ENCODE measurements around the gene GADD45A.
"Not testable (repeated sequence)": the region's sequence is repeated elsewhere in the genome, so short reads cannot be mapped to it uniquely, and the experiment has no call there.

The GADD45A gene

DNA sequence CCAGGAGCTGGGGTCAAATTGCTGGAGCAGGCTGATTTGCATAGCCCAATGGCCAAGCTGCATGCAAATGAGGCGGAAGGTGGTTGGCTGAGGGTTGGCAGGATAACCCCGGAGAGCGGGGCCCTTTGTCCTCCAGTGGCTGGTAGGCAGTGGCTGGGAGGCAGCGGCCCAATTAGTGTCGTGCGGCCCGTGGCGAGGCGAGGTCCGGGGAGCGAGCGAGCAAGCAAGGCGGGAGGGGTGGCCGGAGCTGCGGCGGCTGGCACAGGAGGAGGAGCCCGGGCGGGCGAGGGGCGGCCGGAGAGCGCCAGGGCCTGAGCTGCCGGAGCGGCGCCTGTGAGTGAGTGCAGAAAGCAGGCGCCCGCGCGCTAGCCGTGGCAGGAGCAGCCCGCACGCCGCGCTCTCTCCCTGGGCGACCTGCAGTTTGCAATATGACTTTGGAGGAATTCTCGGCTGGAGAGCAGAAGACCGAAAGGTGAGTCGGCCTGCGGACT, at the start of gene GADD45A:
TSS of gene GADD45A (plus strand) at position 135 of the 491 bp plus-strand sequence. CDS start at position 429, 294 bp downstream.
- peak; percentile 99 for DNase-seq

GRCh38 chr1:67636146-67636545, 48.9 kb upstream of the GADD45A start:
- DNase-seq: no peak

DNA sequence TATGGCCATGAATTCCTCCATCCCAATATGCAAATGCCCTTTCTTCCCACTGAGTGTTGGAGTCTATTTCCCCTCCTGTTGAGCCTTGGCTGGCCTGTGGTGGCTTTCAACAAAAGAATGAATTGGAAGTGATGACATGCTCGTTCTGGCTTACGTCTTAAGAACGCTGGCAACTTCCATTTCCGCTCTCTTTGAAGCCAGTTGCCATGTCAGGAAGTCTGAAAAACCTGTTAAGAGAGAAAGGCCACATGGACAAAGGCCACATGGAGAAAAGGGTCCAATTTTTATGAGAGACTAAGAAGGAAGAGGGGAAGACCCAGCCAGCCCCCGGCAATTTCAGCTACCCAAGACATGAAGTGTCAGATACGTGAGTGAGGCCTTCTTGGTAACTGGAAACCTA, 45.6 kb upstream of the GADD45A start:
- DNase-seq: no peak

DNA sequence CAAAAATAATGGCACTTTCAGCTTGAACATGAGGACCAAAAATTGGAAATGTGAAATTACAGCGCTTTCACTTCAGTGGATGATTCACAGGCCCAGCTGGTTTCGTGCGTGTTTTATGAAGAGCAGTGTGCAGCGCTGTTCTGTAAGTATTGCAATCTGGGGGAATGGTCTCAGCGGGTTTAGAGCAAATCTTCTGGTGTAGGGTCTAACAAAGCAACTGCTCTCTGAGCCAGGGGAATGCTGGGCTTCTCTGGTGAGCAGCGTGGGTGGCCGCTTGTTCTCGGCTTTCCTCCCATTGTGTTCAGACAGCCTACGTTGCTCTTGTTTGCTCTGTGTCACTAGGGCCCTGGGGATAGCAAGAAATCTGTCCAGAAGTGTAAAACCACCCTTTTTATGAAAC, 42.4 kb upstream of the GADD45A start:
- no peak for DNase-seq

- no peak for DNase-seq
Observed at GRCh38 chr1:67644566-67644965, 40.4 kb upstream of the GADD45A start.

DNA sequence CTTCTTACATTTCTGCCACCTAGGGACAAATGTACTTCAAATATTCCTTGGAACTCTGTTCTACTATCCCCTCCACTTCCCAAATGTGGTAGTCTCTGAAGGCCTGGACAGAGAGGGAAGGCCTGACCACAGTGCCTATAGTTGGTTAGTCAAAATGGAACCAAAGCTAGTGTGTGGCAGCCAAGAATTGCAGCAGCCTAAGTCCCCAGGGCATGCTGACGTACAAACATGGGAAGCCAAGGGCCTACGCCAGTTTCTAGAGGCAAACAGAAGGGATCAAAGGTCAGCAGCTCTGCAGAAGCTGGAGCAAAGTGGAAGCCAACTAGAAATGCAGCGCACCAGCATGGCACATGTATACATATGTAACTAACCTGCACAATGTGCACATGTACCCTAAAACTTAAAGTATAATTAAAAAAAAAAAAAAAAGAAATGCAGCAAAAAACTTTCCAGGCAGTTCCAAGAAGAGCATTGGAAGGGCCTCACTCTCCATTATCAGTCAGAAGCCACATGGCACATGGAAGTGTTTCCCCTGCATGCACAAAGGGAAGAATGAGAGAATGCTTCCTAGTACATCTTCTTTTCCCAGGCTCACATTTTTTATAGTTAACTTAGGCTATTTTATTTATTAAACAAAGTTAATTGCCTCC, 39.4 kb upstream of the GADD45A start:
- DNase-seq: no peak

- DNase-seq: no peak
Observed at GRCh38 chr1:67646145-67647035, 38.6 kb upstream of the GADD45A start.

DNA sequence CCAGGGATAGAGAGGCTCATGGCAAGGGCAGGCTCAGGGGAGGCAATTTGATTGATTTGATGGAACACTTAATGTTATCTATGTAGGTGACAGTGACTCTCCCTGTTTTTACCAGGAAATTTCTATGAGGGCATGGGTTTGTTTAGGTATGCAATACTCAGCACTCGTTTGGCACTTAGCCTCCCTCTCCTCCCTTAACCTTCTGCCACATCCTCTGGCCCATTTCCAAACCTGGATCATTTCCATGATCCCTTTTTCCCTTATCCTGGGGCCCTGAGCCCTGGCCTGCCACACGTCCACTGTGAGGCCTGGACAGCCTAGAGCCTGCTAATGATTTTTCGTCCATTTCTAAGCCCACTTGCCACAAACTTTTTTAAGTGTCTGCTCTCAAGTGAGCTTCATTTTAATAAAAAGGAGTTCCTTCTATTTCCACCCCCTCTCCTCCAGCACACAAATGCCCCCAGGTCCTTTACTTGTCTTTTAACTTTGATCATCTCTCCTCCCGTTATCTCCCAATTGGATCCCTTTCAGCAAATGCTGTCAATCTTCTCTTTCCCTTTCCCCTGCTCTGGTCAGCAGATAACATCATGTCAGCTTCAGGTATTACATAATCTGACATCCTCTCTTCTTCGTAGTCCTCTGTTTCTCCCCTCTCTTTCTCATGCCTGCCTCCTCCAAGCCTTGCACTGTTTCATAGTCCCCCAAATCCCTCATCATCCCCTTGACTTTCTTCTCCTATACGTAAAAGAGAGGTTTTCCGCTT, 37.8 kb upstream of the GADD45A start:
- no peak for DNase-seq

DNA sequence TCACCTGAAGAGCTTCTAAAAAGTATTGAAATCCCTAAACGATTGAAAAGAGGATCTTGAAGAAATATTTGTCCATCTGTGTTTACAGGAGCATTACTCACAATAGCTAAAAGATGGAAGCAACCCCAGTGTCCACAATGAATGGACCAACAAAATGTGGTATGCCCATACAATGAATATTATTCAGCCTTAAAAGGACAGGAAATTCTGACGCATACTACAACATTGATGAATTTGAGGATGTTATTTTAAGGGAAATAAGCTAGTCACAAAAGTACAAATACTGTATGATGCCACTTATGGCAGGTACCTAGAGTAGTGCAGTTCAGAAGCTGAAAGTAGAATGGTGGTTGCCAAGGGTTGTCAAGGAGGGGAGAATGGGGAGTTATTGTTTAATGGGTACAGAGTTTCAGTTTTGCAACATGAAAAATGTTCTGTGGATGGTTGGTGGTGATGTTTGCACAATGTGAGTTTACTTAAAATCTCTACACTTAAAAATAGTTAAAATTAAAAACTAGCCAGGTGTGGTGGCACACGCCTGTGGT, 37.1 kb upstream of the GADD45A start:
- no peak for DNase-seq

GRCh38 chr1:67648582-67649326, 36.2 kb upstream of the GADD45A start:
- DNase-seq: no peak

GRCh38 chr1:67650061-67650460, 34.9 kb upstream of the GADD45A start:
- no peak for DNase-seq

DNA sequence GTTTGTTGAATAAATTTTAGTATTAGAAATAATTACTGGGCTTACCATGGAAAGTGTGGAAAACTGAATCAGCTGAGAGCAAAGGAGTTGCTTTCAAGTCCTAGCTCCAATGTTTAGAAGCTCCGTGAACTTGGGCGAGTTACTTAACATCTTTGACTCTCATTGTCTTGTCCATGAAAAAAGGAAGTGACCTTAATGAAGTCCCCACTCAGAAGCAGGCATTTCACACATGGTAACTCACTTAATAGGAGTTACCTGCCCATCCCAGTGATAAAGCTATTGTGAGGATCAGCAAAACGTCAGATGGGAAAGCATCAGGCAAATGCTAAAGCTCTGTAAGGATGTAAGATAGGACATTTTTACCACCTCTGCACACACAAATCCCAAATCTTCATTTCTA, 34.0 kb upstream of the GADD45A start:
- no peak for DNase-seq

GRCh38 chr1:67652800-67653199, 32.2 kb upstream of the GADD45A start:
- peak; percentile 90 for DNase-seq

GRCh38 chr1:67653304-67653703, 31.7 kb upstream of the GADD45A start:
- no peak for DNase-seq

DNA sequence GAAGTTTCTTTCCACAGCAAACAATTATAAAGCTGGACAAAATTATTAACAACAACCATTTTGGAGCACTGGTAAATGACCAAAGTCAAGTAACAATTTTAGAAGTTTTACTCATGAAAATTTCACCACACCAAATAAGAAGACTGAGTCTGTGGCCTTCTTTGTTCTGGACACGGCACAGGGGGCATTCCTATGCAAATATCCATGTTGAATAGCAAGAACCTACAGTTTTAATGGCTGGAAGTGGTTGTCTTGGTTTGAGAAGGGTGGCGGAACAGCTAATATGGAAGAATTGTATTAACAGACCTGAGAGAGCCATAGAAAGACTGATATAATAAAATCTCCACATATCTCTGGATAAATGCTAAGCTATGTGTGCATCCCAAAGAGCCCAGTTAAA, 29.4 kb upstream of the GADD45A start:
- no peak for DNase-seq

DNA sequence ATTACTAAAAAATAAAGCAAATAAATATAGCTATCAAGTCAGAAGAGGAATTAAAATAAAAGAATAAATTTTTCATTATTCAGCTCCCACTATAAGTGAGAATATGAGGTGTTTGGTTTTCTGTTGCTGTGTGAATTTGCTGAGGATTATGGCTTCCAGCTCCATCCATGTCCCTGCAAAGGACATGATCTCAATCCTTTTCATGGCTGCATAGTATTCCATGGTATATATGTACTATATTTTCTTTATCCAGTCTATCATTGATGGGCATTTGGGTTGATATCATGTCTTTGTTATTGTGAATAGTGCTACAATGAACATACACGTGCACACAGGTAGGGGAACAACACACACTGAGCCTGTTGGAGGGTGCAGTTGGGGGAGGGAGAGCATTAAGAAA, 27.8 kb upstream of the GADD45A start:
- not testable (repeated sequence) for DNase-seq

DNA sequence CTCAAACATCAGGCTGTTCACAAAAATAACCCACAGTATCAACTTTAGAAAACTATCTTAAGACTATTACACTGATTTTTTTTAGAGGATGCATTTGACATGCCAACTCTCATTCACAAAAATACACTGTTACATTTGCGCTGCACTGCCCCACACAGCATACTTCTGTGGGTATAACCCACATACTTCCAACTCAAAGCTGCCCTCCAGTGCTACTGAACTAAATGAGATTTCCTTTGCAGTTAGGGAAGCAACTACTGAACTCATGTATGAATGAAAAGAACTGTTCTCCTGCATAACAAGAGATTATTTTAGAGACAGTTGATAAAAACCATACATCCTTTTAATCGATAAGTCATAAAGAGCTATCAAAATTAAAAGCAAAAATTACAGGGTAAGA, 25.8 kb upstream of the GADD45A start:
- no peak for DNase-seq

GRCh38 chr1:67662884-67663283, 22.1 kb upstream of the GADD45A start:
- DNase-seq: no peak

DNA sequence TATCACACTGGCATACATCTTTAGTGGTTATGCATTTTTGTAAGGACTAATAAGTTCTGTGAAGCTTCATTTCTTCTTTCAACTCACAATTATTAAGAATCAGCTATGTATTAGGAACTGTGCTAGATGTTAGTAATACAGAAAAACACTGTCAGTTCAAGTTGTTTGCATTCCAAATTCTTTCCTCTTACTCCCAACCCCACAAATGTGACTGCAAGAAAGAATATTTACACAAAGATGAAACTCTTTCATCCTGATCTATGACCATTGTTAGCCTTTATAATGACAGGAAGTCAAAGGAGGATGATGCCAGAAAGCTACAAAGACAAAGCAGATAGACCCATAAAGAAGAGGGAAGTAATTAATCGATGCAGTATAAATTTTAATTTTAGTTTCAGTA, 21.0 kb upstream of the GADD45A start:
- DNase-seq: no peak

GRCh38 chr1:67665307-67665706, 19.7 kb upstream of the GADD45A start:
- DNase-seq: not testable (repeated sequence)

GRCh38 chr1:67666636-67667035, 18.4 kb upstream of the GADD45A start:
- DNase-seq: no peak

DNA sequence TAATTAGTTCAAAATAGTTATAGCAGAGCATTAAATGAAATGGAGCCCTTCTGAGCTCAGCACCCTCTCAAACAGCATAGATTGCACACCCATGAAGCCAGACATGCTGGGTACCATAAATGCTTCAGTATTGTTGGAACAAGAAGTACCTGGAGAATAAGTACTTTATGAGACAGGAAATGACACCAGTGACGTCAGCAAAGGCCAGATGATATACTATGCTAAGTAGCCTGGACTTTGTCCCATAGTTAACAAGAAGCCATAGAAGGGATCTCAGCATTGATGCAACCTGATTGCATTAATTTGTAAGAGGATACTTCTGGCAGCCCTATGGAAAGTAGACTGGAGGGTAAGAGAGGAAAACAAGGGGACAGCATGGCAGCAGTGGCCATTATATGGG, 16.3 kb upstream of the GADD45A start:
- DNase-seq: no peak
